Measurements from ENCODE around the gene TOR4A.

- TF ChIP-seq CTCF (conservative IDR thresholded peaks at IDR 0.05 in 1 of 2, IDR thresholded peaks at IDR 0.05 in 1 of 2; ENCODE audit: extremely low read depth in 1 of 2, insufficient read depth in 1 of 2, low read depth in 1 of 2, low read length in 2 of 2) = no peak
- TF ChIP-seq EZH2 (IDR thresholded peaks at IDR 0.05; ENCODE audit: borderline replicate concordance, low read length) = no peak
Observed at GRCh38 chr9:137304383-137305059, 27.0 kb downstream of the TOR4A start.

All from mammary epithelial cell (primary cell).